Mucosa of descending colon (tissue), 3 donors: Measurements from ENCODE around the gene PTGIR. TPM values are rescaled to one million over a fixed set of nuclear protein-coding genes. Genes with fewer than 3 reads are reported as not detected.

ENCODE experiments used
- ATAC-seq: fragments of 200-7000 bp; cut with Tn5 transposase; one replicate; pipeline ENCODE4 v1.9.1; 2020; ENCODE audit warnings: mild to moderate bottlenecking, moderate library complexity
- DNase-seq, 3 donors: peaks; one replicate each; pipeline ENCODE4 v3.0.0-alpha.2; 2020
- H3K36me3 ChIP-seq: fragments of 200-600 bp; one replicate; pipeline ENCODE4 v1.8.0; 2021; ENCODE audit warnings: low read depth, mild to moderate bottlenecking
- H3K4me1 ChIP-seq: fragments of 200-600 bp; one replicate; pipeline ENCODE4 v1.8.0; 2021; ENCODE audit warnings: low read depth, mild to moderate bottlenecking
- H3K4me3 ChIP-seq: fragments of 200-600 bp; one replicate; pipeline ENCODE4 v1.8.0; 2021; ENCODE audit warnings: mild to moderate bottlenecking
- H3K9me3 ChIP-seq: fragments of 200-600 bp; one replicate; pipeline ENCODE4 v1.8.0; 2021; ENCODE audit warnings: mild to moderate bottlenecking
- intact Hi-C, 2 donors: fragments of 100-400 bp; cut with DNase I in 1 of 2; cut with micrococcal nuclease in 1 of 2; formaldehyde crosslinking; loops; one replicate each; pipeline versions ENCODE4 v1.11.0 to v1.11.1; 2022; cut with DNase I, micrococcal nuclease
- total RNA-seq, 3 donors: library from RNA; stranded (reverse); fragmentation: NEBNext Ultra II Directional in 2 of 3; extraction: Animal tissue kit (Norgen Biotek cat#: 25700) in 2 of 3; gene quantifications; one replicate each; pipeline versions ENCODE4 v1.2.1 to v1.2.4, GENCODE V29; 2021 to 2023
- TF ChIP-seq, protein P1 (sequence below): fragments of 200-600 bp; IDR thresholded peaks from one replicate; pipeline ENCODE4 v1.8.0; 2022; ENCODE audit warnings: antibody characterized with exemption, mild to moderate bottlenecking
- donor health status: DM: no; HTN: no; CAD: no; lungs with moderate emphysema.
- donor health status: DM: no; HTN: no; CAD: no.
- donor health status: DM: no; HTN: yes; CAD: no.

The PTGIR gene
- total RNA-seq, 3 donors from 2014 or later, result 0.49 to 2.4 (median 2.1) TPM

DNA sequence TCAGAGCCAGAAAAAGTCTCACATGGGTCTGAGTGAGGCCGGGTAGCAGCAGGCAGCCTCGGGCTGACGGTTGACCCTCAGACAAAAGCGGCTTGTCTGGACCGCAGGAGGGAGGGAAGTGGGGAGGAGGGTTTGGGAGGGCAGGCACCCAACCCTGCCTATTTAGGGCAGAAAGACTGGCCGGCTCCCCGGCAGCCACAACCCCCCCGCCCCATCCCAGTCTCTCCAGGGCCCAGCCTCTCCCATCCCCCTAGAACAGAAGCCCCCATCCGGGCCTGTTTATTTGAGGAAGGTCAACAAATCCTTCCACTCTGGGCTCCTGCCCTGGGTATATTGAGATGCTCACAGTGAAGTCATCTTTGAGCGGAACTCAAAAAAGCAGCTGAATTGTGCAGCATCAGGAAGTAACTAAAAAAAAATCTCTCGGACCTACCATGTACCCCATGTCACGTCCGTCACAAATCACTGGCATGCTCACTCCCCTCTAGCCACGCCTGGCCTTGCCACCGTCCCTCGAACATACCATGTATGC is 29.8 kb upstream of the PTGIR start:
- ATAC-seq, result no peak
- no peak for DNase-seq

DNA sequence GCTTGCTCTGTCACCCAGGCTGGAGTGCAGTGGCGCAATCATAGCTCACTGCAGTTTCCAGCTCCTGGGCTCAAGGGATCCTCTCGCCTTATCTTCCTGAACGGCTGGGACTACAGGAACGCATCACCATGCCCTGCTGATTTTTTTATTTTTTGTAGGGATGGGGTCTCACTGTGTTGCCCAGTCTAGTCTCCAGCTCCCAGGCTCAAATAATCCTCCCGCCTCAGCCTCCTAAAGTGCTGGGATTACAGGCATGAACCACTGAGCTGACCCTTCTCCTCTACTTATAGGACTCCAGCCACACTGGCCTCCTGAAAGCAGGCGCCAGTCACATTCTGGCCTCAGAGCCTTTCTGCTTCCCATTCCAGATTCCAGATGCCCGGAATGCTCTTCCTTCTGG is 25.6 kb upstream of the PTGIR start:
- TF ChIP-seq, protein P1, sequence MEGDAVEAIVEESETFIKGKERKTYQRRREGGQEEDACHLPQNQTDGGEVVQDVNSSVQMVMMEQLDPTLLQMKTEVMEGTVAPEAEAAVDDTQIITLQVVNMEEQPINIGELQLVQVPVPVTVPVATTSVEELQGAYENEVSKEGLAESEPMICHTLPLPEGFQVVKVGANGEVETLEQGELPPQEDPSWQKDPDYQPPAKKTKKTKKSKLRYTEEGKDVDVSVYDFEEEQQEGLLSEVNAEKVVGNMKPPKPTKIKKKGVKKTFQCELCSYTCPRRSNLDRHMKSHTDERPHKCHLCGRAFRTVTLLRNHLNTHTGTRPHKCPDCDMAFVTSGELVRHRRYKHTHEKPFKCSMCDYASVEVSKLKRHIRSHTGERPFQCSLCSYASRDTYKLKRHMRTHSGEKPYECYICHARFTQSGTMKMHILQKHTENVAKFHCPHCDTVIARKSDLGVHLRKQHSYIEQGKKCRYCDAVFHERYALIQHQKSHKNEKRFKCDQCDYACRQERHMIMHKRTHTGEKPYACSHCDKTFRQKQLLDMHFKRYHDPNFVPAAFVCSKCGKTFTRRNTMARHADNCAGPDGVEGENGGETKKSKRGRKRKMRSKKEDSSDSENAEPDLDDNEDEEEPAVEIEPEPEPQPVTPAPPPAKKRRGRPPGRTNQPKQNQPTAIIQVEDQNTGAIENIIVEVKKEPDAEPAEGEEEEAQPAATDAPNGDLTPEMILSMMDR, result no peak
- DNase-seq, result no peak
- Histone ChIP-seq H3K4me1 (no peaks in the 10 kb centered on the region), H3K4me3 (no peak overlapping the region), H3K36me3 (no peaks in the 10 kb centered on the region), H3K9me3 (no peaks in the 10 kb centered on the region)
- intact Hi-C loops, result no loop called here
- no peak for ATAC-seq

More for the DNA sequence above, 29.8 kb upstream of the PTGIR start:
- TF ChIP-seq, protein P1, result no peak
- Histone ChIP-seq H3K9me3 (no peaks in the 10 kb centered on the region), H3K4me1 (no peaks in the 10 kb centered on the region), H3K36me3 (no peaks in the 10 kb centered on the region), H3K4me3 (no peak overlapping the region)
- intact Hi-C loops, result no loop called here

DNA sequence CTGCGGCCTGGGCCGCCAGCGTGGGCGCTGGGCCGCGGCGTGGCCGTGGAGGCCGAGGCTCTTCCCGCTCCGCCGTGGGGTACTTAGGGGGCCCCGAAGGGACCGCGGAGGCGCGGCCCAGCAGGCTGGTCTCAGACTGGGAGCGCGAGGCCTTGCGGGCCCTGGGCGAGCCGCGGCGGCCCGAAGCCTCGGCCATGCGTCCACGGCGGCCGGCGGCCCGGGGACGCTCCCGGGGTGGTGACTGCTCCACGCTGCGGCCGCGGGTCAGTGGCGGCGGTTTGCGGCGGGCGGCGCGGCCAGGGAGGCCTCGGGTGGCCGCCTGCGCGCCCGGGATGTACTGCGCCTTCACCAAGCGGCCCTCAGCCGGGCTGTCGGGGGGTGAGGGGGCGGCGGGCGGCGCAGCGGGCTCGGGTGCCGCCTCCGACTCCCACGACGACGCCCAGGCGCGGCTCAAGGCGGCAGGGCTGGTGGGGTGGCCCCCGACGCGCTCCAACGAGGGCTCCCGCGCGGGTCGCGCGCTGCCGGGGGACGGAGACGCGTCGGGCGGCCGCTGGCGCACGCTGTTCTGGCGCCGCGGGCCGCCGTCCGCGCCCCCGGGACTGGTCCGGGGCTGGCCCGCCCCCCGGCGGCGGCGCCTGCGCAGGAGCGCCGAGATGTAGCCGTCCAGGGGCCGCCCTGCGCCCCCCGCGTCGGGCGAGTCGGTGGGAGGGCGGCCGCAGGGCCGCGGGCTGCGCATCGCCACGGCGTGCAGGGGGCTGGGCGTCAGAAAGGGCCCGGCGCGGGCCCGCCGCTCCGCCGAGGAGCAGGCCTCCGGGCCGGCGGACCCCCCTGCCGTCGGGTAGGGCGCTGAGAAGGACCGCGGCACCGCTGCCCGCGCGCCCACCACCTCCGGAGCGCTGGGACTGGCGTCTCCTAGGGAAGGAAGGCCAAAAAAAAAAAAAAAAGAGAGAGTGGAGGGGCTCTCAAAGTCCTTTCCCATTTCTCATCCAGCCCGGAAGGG is 24.4 kb upstream of the PTGIR start:
- intact Hi-C loops, result no loop called here
- no peaks in the 10 kb centered on the region for H3K4me1 ChIP-seq
- H3K4me3 ChIP-seq, result no peak overlapping the region
- no peaks in the 10 kb centered on the region for H3K36me3 ChIP-seq
- H3K9me3 ChIP-seq, result no peaks in the 10 kb centered on the region
- TF ChIP-seq, protein P1, result no peak
- ATAC-seq (no peak), DNase-seq (no peak)

DNA sequence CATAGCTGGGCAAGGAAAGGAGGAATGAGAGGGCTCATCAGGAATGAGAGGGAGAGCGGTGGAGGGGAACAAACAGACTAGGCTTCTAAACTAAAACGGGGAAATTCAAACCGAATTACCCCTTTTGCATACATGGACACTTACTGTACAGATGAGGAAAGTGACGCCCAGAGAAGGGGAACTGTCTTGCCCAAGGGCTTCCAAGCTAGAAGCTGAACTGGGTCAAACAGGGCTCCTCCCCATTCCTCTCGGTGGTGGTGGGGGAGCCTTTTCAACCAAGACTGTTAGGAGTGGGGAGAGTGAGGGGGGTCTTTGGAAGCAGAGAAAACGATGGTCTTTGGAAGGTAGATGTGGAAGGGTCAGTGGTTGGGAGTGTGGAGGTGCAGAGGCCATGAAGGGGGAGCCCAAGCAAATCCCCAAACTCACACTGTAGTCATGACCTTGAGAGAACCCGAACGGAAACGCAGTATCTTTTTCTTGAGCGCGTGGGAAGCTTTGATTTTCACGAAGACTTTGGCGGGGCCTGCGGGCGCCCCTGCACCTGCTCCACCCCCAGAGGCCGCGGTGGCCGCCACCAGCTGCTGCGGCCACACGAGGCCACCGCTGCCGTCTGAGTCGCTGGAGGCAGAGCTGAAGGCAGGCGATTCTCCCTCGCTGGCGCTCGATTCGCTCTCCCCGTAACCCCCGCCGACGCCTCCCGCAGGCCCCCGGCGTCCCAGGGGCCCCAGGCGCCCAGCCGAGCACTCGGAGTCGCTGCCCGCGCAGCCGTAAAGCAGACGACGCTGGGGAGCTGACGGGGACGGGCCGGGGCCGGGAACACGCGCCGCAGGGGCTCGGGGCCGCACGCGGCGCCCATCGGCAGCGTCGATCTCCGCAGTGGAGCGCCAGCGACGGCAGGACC is 23.4 kb upstream of the PTGIR start:
- Histone ChIP-seq H3K36me3 (no peaks in the 10 kb centered on the region), H3K4me1 (no peaks in the 10 kb centered on the region), H3K9me3 (no peaks in the 10 kb centered on the region), H3K4me3 (no peak overlapping the region)
- TF ChIP-seq, protein P1, result no peak
- intact Hi-C loops, result no loop called here
- ATAC-seq (no peak), DNase-seq (no peak)

DNA sequence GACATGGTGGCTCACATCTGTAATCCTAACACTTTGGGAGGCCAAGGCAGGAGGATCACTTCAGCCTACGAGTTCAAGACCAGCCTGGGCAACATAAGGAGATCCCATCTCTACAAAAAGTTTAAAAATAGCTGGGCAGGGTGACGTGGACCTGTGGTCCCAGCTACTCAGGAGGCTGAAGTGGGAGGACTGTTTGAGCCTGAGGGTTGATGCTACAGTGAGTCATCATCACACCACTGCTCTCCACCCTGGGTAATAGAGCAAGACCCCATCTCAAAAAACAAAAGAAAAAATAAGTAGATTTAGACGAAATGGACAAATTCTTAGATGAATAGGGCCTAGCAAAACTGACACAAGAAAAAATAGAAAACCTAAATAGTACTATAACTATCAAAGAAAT is 21.5 kb upstream of the PTGIR start:
- Histone ChIP-seq H3K4me3 (no peak overlapping the region), H3K4me1 (no peaks in the 10 kb centered on the region), H3K36me3 (no peaks in the 10 kb centered on the region), H3K9me3 (no peaks in the 10 kb centered on the region)
- ATAC-seq (no peak), DNase-seq (no peak)
- intact Hi-C loops, result no loop called here
- TF ChIP-seq, protein P1, result no peak
